ENCODE measurements around the gene ISCU. TPM values are rescaled to one million over a fixed set of nuclear protein-coding genes. Genes with fewer than 3 reads are reported as not detected.
"Not testable (repeated sequence)": the region's sequence is repeated elsewhere in the genome, so short reads cannot be mapped to it uniquely, and the experiment has no call there.

ISCU gene
- total RNA-seq, 1 donor from 2014 or later = 117 TPM

GRCh38 chr12:108616941-108617858, 54.8 kb downstream of the ISCU start:
- Mint-ChIP-seq H3K36me3 (ENCODE audit: low read depth) (no peaks in the 10 kb centered on the region), H3K27me3 (no peaks in the 10 kb centered on the region), H3K9me3 (no peaks in the 10 kb centered on the region), H3K27ac (peak overlapping the region; percentile 88), H3K4me3 (peak overlapping the region; percentile 44), H3K4me1 (peaks cover 76% of the 10 kb centered on the region)
- CTCF ChIA-PET = interaction anchor here (0.6 to 11.2 kb wide), 28 partner anchors 8 to 1348 kb away, joined by 3 to 338 read pairs (median 5); partner anchors contain the start of genes ALKBH2, ISCU, SART3 and SELPLG
- DNase-seq (peak; percentile 65), ATAC-seq (ENCODE audit: low read depth) (peak; percentile 85)
- POLR2A ChIA-PET = interaction anchor here (0.5 to 9.7 kb wide), 15 partner anchors 11 to 438 kb away, joined by 3 to 182 read pairs (median 5); partner anchors contain the start of genes ISCU, SART3, SELPLG and USP30
- intact Hi-C loops (cut with micrococcal nuclease) = loop anchor here (1.0 to 5.0 kb wide), 6 partner anchors 16 to 625 kb away; partner anchors contain the start of genes ALKBH2, FICD, SELPLG and SSH1
- TF ChIP-seq CTCF (IDR thresholded peaks at IDR 0.05) = no peak

GRCh38 chr12:108618079-108618952, 55.9 kb downstream of the ISCU start:
- Mint-ChIP-seq H3K9me3 (no peaks in the 10 kb centered on the region), H3K4me1 (peaks cover 70% of the 10 kb centered on the region), H3K36me3 (ENCODE audit: low read depth) (peaks cover 8% of the 10 kb centered on the region), H3K4me3 (peak overlapping the region; percentile 19), H3K27me3 (no peaks in the 10 kb centered on the region), H3K27ac (peak overlapping the region; percentile 53)
- DNase-seq = peak; percentile 76
- peak; percentile 40 for ATAC-seq (ENCODE audit: low read depth)
- CTCF ChIA-PET = interaction anchor here (0.7 to 11.2 kb wide), 28 partner anchors 9 to 475 kb away, joined by 3 to 338 read pairs (median 5); partner anchors contain the start of genes ALKBH2, ISCU, SART3 and SELPLG
- TF ChIP-seq CTCF (IDR thresholded peaks at IDR 0.05) = peak; percentile 60
- intact Hi-C loops (cut with micrococcal nuclease) = loop anchor here (1.0 to 5.0 kb wide), 6 partner anchors 28 to 626 kb away; partner anchors contain the start of genes ALKBH2 and SSH1
- POLR2A ChIA-PET = interaction anchor here (0.6 to 9.7 kb wide), 14 partner anchors 10 to 434 kb away, joined by 3 to 182 read pairs (median 6); partner anchors contain the start of genes ISCU, SART3, SELPLG and USP30

GRCh38 chr12:108618953-108619274, 56.5 kb downstream of the ISCU start:
- DNase-seq; H3K4me3 Mint-ChIP-seq; H3K27me3 Mint-ChIP-seq; ATAC-seq (ENCODE audit: low read depth); H3K27ac Mint-ChIP-seq; H3K9me3 Mint-ChIP-seq: not testable (repeated sequence)
- intact Hi-C loops (cut with micrococcal nuclease) = loop anchor here (1.0 to 5.0 kb wide), 6 partner anchors 28 to 627 kb away; partner anchors contain the start of genes ALKBH2 and SSH1
- CTCF ChIA-PET = interaction anchor here (0.9 to 11.2 kb wide), 14 partner anchors 8 to 207 kb away, joined by 3 to 338 read pairs (median 9); partner anchors contain the start of genes ISCU, SART3 and SELPLG
- POLR2A ChIA-PET = interaction anchor here (0.6 to 9.7 kb wide), 9 partner anchors 14 to 159 kb away, joined by 3 to 182 read pairs (median 9); partner anchors contain the start of genes ISCU, SART3 and SELPLG
- Mint-ChIP-seq H3K4me1 (peaks cover 64% of the 10 kb centered on the region), H3K36me3 (ENCODE audit: low read depth) (peaks cover 14% of the 10 kb centered on the region)

Other genes starting within 250 kb of the ISCU start
- 0.05 and 0.24 TPM in 2 replicates for gene CMKLR1, start 223.3 kb upstream of the ISCU start, total RNA-seq
- gene FICD, start 47.3 kb upstream of the ISCU start, total RNA-seq = 7.7 and 11.2 TPM in 2 replicates
- gene SART3, start 1.4 kb upstream of the ISCU start, total RNA-seq = 88.4 and 107 TPM in 2 replicates
- not detected in 2 replicates for gene TMEM119, start 35.5 kb downstream of the ISCU start, total RNA-seq
- 1.8 and 2.0 TPM in 2 replicates for gene SELPLG, start 71.3 kb downstream of the ISCU start, total RNA-seq
- 68.3 and 69.4 TPM in 2 replicates for gene CORO1C, start 168.9 kb downstream of the ISCU start, total RNA-seq